HL-60 (cell line): Measurements from ENCODE around the gene SLC16A5.
A peak's percentile ranks its signal among the peaks of the same experiment; 100 is the strongest.

ENCODE experiments used
- DNase-seq, 2 experiments: peaks; one replicate each; pipeline ENCODE4 v3.0.0-alpha.2; 2010 to 2020; ENCODE audit warnings: low read depth in 1 of 2, low spot score in 1 of 2
- H3K27ac ChIP-seq: fragments of 250-450 bp; sonication (Bioruptor Pico); replicated peaks from 2 replicates; pipeline ENCODE4 v1.5.1; 2020; ENCODE audit warnings: mild to moderate bottlenecking, moderate library complexity
- H3K27me3 ChIP-seq: fragments of 250-450 bp; sonication (Bioruptor Pico); 2 replicates; pipeline ENCODE4 v1.5.1; 2021; ENCODE audit warnings: mild to moderate bottlenecking, moderate library complexity; ENCODE audit not compliant: insufficient read depth, poor library complexity, severe bottlenecking
- H3K4me3 ChIP-seq: replicated peaks from 2 replicates; pipeline ENCODE4 v1.5.1; 2011; ENCODE audit warnings: mild to moderate bottlenecking, control low read depth, low read length; ENCODE audit not compliant: insufficient read depth
- GABPA ChIP-seq: IDR thresholded peaks from 2 replicates; pipeline ENCODE4 v1.6.1; 2012; ENCODE audit warnings: low read depth
- POLR2AphosphoS5 ChIP-seq: IDR thresholded peaks from 2 replicates; pipeline ENCODE4 v1.6.1; 2012; ENCODE audit warnings: low read depth
- SPI1 ChIP-seq: IDR thresholded peaks from 2 replicates; pipeline ENCODE4 v1.6.1; 2012; ENCODE audit warnings: low read depth, mild to moderate bottlenecking, borderline replicate concordance
- TF ChIP-seq, protein P1 (sequence below): IDR thresholded peaks from 2 replicates; pipeline ENCODE4 v1.6.1; 2012; ENCODE audit warnings: low read depth; ENCODE audit not compliant: insufficient replicate concordance
- TF ChIP-seq, protein P2 (sequence below): IDR thresholded peaks from one replicate; pipeline ENCODE4 v1.5.1; 2011; ENCODE audit warnings: low read length, control low read depth, inconsistent platforms; ENCODE audit not compliant: insufficient read depth

The SLC16A5 gene

DNA sequence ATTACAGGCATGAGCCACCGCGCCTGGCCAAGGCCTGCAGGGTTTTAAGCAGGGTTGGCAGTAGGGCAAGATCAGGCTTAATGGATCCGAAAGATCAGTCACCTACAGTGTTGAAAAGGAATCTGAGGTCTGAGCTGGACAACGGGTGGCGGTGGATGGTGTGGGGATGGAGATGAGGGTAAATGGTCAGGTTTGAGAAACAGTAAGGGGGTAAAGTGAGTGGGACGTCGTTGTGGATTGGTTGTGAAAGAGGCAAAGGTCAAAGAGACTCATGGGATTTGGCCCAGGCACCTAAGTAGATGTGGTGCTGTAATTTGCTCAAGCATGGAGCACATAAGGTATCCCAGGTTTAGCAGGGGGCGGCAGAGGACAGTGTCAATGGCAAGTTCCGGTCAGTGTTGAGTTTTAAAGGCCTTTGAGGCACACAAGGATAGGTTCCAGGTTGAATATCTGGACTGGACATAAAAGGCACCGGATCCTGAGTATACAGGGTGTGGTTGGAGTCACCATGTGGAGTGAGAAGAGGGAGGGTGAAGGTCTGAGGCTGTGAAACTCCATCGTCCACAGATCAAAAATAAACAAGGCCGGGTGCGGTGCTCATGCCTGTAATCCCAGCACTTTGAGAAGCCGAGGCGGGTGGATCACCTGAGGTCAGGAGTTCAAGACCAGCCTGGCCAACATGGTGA lies 1.1 kb upstream of the SLC16A5 start:
- Histone ChIP-seq H3K27ac (peak overlapping the region; percentile 71; the same call in 1 of the 2 replicates), H3K4me3 (no peak overlapping the region), H3K27me3 (no peaks in the 10 kb centered on the region)
- DNase-seq: no peak
- TF ChIP-seq, protein P1, sequence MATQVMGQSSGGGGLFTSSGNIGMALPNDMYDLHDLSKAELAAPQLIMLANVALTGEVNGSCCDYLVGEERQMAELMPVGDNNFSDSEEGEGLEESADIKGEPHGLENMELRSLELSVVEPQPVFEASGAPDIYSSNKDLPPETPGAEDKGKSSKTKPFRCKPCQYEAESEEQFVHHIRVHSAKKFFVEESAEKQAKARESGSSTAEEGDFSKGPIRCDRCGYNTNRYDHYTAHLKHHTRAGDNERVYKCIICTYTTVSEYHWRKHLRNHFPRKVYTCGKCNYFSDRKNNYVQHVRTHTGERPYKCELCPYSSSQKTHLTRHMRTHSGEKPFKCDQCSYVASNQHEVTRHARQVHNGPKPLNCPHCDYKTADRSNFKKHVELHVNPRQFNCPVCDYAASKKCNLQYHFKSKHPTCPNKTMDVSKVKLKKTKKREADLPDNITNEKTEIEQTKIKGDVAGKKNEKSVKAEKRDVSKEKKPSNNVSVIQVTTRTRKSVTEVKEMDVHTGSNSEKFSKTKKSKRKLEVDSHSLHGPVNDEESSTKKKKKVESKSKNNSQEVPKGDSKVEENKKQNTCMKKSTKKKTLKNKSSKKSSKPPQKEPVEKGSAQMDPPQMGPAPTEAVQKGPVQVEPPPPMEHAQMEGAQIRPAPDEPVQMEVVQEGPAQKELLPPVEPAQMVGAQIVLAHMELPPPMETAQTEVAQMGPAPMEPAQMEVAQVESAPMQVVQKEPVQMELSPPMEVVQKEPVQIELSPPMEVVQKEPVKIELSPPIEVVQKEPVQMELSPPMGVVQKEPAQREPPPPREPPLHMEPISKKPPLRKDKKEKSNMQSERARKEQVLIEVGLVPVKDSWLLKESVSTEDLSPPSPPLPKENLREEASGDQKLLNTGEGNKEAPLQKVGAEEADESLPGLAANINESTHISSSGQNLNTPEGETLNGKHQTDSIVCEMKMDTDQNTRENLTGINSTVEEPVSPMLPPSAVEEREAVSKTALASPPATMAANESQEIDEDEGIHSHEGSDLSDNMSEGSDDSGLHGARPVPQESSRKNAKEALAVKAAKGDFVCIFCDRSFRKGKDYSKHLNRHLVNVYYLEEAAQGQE: no peak
- TF ChIP-seq GABPA (no peak), SPI1 (no peak), POLR2AphosphoS5 (no peak)
- TF ChIP-seq, protein P2, sequence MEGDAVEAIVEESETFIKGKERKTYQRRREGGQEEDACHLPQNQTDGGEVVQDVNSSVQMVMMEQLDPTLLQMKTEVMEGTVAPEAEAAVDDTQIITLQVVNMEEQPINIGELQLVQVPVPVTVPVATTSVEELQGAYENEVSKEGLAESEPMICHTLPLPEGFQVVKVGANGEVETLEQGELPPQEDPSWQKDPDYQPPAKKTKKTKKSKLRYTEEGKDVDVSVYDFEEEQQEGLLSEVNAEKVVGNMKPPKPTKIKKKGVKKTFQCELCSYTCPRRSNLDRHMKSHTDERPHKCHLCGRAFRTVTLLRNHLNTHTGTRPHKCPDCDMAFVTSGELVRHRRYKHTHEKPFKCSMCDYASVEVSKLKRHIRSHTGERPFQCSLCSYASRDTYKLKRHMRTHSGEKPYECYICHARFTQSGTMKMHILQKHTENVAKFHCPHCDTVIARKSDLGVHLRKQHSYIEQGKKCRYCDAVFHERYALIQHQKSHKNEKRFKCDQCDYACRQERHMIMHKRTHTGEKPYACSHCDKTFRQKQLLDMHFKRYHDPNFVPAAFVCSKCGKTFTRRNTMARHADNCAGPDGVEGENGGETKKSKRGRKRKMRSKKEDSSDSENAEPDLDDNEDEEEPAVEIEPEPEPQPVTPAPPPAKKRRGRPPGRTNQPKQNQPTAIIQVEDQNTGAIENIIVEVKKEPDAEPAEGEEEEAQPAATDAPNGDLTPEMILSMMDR: no peak

DNA sequence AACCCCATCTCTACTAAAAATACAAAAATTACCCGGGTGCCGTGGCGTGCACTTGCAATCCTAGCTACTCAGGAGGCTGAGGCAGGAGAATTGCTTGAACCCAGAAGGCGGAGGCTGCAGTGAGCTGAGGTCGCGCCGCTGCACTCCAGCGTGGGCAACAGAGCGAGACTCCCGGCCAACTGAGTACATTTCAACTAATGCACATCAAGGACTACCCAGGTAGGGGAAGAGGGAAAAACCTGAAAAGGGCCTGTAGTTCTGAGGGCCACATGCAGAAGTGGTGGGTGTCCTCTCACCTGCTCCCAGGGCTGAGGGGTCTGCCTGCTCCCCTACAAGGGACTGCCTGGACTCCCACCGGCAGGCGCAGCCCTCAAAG lies 584 bp upstream of the SLC16A5 start:
- H3K4me3 ChIP-seq: no peak overlapping the region
- no peak for DNase-seq
- no peak for TF ChIP-seq GABPA
- no peaks in the 10 kb centered on the region for H3K27me3 ChIP-seq
- peak overlapping the region; percentile 71 for H3K27ac ChIP-seq

DNA sequence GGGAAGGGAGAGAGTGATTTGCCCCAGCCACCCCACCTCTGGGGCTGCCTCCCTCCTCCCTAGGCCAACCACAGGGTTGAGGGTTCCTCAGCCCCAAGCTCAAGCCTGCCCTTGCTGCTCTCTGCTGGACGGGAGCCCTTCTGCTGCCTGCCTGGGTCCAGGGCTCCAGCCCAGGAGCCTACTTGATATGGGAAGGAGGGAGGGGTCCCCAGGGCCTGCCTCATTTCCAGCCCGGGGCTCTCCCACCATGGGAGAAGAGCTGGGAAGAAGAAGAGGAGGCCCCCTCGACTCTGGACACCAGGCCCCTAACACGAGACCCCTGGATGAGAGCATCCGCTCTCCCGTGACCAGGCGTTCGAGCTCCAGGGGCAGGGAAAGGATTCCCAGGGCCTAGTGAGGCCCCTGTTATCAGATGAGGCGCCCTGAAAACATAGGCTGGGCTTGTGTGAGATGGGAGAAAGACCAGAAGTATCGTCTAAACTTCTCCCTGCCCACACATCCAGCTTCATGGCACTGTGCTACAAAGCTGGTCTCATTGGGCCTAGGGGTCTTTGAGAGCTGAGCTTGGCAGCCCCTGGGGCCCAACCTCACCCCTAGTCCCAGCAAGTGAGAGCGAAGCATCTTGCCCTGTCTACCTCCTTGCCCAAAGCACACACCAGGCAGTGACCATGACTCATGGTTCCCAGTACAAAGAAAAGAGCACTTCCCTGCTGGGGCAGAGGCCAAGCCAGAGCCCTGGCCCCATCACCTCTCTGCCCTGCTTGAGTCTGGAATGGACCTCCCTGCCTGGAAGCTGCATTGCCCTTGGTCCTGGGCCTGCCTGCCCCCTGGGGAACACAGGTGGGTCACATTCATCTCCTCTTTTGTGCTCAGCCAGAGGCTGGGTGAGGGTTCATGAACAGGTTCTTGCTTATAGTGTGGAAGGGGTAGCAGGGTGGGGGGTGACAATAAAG lies 987 bp downstream of the SLC16A5 start:
- H3K27ac ChIP-seq: peak overlapping the region; percentile 71
- no peak overlapping the region for H3K4me3 ChIP-seq
- TF ChIP-seq, protein P1: no peak
- TF ChIP-seq, protein P2: no peak
- TF ChIP-seq POLR2AphosphoS5 (no peak), SPI1 (no peak), GABPA (no peak)
- DNase-seq: no peak
- H3K27me3 ChIP-seq: no peaks in the 10 kb centered on the region
